BE2C (cell line): Measurements from ENCODE around the gene COMMD9.

ENCODE experiments used
- DNase-seq: peaks from one replicate; pipeline ENCODE4 v3.0.0-alpha.2; 2020
- H3K27me3 ChIP-seq: fragments of 250-450 bp; sonication (Bioruptor Pico); 2 replicates; pipeline ENCODE4 v1.5.1; 2020; ENCODE audit warnings: mild to moderate bottlenecking
- H3K36me3 ChIP-seq: fragments of 250-450 bp; sonication (Bioruptor Pico); 2 replicates; pipeline ENCODE4 v1.5.1; 2020; ENCODE audit warnings: mild to moderate bottlenecking
- H3K4me1 ChIP-seq: fragments of 250-450 bp; sonication (Bioruptor Pico); 2 replicates; pipeline ENCODE4 v1.5.1; 2020
- H3K4me3 ChIP-seq: 2 replicates; pipeline ENCODE4 v1.5.1; 2011; ENCODE audit warnings: low read depth, low read length
- H3K9me3 ChIP-seq: fragments of 250-450 bp; sonication (Bioruptor Pico); 2 replicates; pipeline ENCODE4 v1.5.1; 2020
- CTCF ChIP-seq: IDR thresholded peaks from 2 replicates; pipeline ENCODE4 v1.5.1; 2012; ENCODE audit warnings: mild to moderate bottlenecking, low read depth, low read length

COMMD9 gene

GRCh38 chr11:36230779-36231699 is 58.2 kb downstream of the COMMD9 start:
- H3K4me3 ChIP-seq: peak overlapping the region; percentile 4; the same call in 1 of the 2 replicates
- no peaks in the 10 kb centered on the region for H3K36me3 ChIP-seq
- no peak for DNase-seq
- H3K4me1 ChIP-seq: no peaks in the 10 kb centered on the region; the same call in 1 of the 2 replicates
- H3K9me3 ChIP-seq: no peaks in the 10 kb centered on the region
- no peak for TF ChIP-seq CTCF
- no peaks in the 10 kb centered on the region for H3K27me3 ChIP-seq

- no peak overlapping the region for H3K4me3 ChIP-seq
- H3K4me1 ChIP-seq: no peaks in the 10 kb centered on the region; the same call in 1 of the 2 replicates
- H3K36me3 ChIP-seq: no peaks in the 10 kb centered on the region
- H3K9me3 ChIP-seq: no peaks in the 10 kb centered on the region
- no peak for TF ChIP-seq CTCF
- H3K27me3 ChIP-seq: no peaks in the 10 kb centered on the region
- no peak for DNase-seq
Observed at GRCh38 chr11:36229091-36229705, 60.0 kb downstream of the COMMD9 start.

- no peaks in the 10 kb centered on the region; the same call in 1 of the 2 replicates for H3K4me1 ChIP-seq
- H3K4me3 ChIP-seq: no peak overlapping the region
- no peak for TF ChIP-seq CTCF
- H3K9me3 ChIP-seq: no peaks in the 10 kb centered on the region
- no peaks in the 10 kb centered on the region for H3K27me3 ChIP-seq
- no peak for DNase-seq
- no peaks in the 10 kb centered on the region for H3K36me3 ChIP-seq
Observed at GRCh38 chr11:36228689-36229088, 60.5 kb downstream of the COMMD9 start.

- H3K27me3 ChIP-seq: no peaks in the 10 kb centered on the region
- H3K9me3 ChIP-seq: no peaks in the 10 kb centered on the region
Observed at GRCh38 chr11:36227044-36227443, 62.2 kb downstream of the COMMD9 start.

GRCh38 chr11:36224209-36224882 is 64.9 kb downstream of the COMMD9 start:
- no peaks in the 10 kb centered on the region for H3K4me1 ChIP-seq
- H3K4me3 ChIP-seq: no peak overlapping the region
- TF ChIP-seq CTCF: no peak
- H3K36me3 ChIP-seq: no peaks in the 10 kb centered on the region
- H3K27me3 ChIP-seq: no peaks in the 10 kb centered on the region
- H3K9me3 ChIP-seq: no peaks in the 10 kb centered on the region
- DNase-seq: no peak

More at GRCh38 chr11:36227044-36227443, 62.2 kb downstream of the COMMD9 start:
- Histone ChIP-seq H3K4me3 (no peak overlapping the region), H3K36me3 (no peaks in the 10 kb centered on the region), H3K4me1 (no peaks in the 10 kb centered on the region; the same call in 1 of the 2 replicates)
- DNase-seq: no peak
- TF ChIP-seq CTCF: no peak
